Stimulated activated CD8-positive, alpha-beta memory T cell treated with anti-CD3 and anti-CD28 coated beads, Interleukin-4, amount 100 ng/mL, for 48 hours (primary cell): ENCODE measurements around the gene MAST4.

Source experiments
- DNase-seq: peaks from one replicate; pipeline ENCODE4 v3.0.0-alpha.2; 2020

The MAST4 gene

DNA sequence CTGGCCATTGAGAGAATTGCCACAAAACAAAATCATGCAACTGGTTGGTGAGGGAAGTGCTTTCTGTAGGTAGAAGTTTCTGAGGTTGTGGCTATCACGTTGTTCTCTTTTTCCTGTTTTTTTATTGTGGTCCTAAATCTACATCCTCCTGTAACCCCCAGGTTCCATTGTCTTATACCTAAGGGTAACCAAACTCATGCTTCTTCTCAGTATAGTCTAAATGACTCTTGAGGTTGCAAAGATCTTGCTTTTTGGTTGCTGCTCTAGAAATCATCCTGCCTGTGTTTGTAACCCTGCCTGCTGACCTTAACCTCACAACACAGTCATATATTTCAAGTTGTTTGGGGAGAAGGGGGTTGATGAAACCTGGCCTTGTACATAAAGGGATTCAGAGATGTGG lies 327.3 kb downstream of the MAST4 start:
- DNase-seq, result no peak

DNA sequence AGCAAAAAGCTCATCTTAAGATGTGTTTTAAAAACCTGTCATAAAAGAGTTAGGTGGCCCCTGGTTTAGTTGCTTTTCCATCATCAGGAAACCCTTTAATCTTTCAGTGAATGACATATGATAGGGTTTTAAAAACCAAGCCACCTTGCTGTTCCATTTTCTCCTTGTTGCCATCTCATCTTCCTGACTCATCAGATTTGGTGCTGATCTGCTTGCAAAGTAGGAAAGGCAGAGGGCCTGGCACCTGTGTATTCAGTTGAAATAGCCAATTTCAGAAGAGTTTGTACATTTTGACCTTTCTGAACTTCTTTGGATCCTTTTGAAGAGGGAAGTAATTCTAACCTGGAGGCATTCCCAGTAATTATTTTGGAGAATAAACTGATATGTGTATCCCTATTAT lies 327.7 kb downstream of the MAST4 start:
- DNase-seq, result no peak

DNA sequence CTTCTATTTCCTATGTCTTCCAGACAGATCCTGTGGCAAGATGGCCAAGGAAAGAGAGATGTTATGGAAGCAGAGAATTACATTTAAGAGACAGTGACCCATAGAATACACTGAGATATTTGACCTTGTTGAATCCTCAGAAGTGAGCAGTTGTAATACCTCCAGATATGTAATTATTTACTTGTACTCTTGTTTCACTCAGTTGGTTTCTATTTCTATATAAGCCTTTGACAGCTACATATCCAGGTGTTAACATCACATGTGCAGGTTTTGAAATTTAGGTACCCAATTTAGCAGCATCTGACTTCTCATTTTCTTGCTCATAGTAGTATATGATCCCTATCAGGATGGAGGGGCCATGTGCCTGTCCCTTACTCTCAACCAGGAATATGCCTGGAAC lies 330.9 kb downstream of the MAST4 start:
- no peak for DNase-seq

DNA sequence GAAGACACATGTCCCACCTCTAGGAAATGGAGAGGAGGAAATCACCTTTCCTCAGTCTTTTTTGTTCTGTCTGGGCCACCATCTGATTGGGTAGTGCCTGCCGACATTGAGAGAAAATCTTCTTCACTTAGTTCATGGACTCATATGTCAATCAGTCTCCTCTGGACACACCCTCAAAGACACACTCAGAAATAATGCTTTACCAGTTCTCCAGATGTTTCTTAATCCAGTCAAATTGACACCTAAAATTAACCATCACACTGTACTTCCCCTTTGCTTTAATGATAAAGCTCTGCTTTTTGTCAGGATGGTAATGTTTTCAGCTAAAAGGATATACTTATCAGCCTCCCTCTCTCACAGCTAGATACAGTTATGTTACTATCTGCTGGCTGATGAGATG lies 333.1 kb downstream of the MAST4 start:
- no peak for DNase-seq

DNA sequence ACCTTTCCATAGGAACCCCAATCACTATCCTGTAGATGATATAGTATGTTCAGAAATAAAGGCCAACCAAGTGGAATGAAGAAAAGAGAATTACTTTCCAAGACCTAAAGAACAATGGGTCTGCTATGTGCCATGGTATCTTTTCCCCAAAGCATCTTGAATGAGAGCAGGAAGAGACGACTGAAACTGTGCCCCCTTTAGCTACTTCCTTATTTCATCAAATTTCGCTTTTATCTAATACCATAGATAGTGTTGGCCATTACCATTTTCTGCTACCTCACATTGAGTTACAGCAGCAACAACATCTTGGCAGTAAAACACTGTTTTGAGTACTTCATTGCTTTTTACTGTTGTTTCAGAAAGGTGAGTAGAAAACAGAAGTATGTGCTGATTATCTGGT lies 333.8 kb downstream of the MAST4 start:
- no peak for DNase-seq

DNA sequence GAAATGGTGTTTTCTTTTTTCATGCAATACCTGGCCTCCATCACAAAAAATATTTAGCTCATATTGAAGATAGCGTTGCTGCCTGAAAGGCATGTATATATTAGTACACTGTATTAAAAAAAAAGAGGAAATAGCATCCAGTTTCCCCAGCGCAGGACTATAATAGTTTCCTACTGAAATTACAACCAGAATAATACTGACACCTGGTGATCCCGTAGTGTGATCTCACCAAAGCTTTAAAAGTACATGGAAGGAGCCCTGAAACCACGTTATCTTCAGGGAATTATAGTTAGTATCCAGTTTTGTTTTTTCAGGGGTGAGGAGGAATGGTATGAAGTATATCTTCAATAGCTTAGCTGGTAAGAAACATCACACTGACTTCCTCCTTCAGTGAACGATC lies 335.5 kb downstream of the MAST4 start:
- DNase-seq, result no peak

DNA sequence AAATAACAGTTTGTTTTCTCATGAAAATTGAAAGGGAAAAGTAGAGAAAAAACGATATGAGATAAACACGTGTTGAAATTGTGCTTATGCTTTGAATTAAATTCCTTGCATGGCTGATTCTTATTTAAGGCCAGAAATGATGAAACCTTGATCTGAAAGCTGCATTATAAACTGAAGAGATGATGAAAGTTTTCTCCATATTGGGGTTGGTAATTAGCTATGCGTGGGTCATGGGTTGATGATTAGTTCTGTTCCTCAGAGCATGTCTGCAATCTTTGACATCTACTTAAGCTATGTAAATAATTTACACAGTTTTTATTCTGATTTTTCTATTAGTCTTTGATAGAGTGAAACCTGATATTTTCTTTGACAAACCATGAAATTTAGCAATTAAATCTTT lies 336.3 kb downstream of the MAST4 start:
- DNase-seq, result no peak

DNA sequence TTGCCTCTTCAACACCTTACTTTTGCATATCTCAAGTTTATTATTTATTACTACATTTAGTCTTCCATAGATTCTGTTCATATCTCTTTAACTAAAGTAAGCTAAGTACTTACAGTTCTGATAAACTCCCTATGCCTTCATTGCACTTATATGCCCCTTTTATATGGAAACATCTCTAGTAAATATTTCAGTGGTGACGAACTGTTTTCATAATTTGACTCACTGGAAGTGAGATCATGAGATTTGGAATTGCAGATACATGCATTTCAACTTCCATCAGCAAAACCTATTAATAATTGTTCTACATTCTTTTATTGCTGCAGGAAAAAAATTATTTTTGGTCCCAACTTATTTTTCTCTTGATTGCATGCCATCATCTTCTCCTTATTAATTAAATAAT lies 336.9 kb downstream of the MAST4 start:
- no peak for DNase-seq

DNA sequence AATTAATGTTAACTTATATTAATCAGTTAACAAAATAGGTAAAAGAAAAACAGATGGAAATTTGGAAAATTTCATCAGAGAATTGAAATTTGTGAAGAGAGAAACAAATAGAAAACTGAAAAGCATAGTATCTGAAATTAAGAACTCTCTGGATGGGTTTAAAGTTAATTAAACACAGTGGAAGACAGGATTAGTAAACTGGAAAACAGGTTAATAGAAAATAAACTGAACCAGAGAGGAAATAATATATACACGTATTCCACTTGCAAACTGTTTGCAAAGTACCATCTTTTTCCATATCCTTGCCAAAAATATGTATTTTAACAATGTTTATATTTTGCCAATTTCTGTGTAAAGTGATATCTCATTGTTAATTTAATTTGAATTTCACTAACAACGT lies 342.9 kb downstream of the MAST4 start:
- DNase-seq, result no peak

DNA sequence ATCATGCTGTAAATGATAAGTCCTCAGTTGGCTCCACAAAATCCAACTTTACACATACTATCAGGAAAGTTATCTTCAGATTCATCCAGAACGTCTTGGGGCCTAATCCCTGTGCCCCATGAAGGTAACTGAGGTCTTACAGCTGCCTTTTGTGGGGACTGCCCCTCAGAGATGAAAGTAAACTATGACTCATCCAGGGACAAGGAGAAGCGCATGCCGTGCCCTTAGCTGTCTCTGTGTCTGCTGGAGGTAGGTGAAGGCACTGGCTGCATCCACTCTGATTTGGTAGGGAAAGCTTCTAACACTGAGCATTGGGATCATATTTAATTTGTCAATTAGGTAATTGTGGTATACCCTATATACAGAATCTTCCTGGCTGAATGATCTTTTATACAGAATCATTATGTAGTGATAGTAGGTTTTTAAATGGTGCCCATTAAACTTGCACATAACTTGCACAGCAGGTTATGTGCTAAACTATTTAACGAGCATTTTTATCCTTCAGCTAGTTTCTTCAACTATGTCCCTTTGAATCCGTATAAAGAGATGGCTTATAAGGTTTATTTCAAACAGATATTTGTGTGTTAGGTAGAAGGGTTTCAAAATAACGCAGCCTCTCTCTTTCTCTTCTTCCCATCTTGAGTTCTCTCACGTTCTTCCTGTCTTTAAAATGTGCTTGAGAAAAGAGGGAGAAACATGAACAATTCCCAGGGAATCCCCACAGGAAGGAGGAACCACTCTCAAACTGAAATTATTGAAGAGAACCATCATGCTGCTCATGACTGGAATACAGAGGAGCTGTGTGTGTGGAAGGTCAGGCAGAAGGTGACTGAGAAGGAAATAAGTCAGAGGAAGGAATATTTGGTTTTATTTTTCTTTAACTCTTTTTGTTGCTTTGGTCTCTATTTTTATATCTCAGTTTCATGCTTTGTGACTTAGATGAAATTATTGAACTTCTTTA lies 349.5 kb downstream of the MAST4 start:
- peak; percentile 37 for DNase-seq

DNA sequence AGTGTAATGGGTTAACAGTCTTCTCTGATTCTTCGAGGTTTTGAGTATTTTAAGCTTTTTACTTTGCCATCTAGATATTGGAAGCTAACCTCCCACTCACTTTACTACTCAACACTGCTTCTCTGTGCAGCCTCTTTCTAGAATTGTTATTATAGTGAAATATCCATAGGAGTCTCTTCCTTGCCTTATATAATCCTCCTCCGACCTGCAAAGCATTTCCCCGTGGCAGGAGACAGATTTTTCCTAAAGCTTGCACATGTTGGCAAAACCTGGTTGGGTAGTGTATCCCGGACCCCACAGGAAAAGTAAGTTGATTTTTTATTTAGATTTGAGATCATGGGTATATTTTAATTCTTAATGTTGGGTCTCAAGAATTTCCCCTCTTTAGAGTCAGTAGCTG lies 351.3 kb downstream of the MAST4 start:
- DNase-seq, result no peak

DNA sequence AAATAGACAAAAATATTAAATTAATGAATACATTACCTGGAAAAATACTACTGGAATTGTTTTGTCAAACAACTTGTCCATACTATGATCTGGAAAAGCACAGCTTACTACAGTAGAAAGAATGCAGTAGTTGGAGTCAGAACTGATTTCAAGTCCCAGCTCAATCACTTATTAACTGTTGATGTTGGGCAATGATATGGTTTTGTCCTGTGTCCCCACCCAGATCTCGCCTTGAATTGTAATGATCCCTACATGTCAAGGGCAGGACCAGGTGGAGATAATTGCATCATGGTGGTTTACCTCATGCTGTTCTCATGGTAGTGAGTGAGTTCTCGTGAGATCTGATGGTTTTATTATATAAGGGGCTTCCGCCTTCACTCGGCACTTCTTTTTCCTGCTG lies 352.9 kb downstream of the MAST4 start:
- DNase-seq, result no peak

DNA sequence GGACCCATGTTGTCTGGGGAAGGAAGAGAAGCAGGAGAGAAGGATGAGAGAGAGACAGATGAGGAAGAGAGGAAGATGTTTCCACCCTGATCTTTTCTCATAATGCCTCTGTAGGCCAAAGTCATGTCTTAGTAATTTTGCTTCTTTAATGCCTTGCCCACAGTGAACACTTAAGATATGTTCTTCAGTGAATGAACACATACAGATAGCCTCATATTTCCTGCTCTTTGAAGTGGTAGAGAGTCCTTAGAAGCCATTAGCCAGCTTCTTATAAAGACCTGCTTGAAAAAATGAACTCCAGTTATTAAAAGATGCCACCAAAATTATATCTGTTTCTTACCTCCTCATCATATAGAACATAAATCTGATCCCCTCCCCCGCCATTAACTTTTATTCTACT lies 356.0 kb downstream of the MAST4 start:
- DNase-seq, result no peak

DNA sequence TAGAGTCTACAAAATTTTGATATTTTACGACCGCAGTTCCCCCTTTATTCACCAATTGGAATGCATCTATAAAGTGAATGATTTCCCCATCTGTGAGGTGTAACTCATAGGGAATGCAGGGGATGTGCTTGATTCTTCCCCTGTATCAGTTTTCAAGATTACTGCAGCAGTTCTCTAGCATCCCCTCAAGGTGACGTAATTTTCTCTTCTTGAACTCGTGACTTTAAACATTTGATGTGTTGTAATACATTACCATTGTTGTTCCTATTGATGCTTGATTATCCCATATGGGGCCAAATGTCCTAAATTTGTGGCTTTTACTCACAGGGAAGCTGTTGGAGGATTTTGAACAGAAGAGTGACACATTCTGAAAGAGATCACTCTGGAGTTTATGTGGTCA lies 360.2 kb downstream of the MAST4 start:
- no peak for DNase-seq

DNA sequence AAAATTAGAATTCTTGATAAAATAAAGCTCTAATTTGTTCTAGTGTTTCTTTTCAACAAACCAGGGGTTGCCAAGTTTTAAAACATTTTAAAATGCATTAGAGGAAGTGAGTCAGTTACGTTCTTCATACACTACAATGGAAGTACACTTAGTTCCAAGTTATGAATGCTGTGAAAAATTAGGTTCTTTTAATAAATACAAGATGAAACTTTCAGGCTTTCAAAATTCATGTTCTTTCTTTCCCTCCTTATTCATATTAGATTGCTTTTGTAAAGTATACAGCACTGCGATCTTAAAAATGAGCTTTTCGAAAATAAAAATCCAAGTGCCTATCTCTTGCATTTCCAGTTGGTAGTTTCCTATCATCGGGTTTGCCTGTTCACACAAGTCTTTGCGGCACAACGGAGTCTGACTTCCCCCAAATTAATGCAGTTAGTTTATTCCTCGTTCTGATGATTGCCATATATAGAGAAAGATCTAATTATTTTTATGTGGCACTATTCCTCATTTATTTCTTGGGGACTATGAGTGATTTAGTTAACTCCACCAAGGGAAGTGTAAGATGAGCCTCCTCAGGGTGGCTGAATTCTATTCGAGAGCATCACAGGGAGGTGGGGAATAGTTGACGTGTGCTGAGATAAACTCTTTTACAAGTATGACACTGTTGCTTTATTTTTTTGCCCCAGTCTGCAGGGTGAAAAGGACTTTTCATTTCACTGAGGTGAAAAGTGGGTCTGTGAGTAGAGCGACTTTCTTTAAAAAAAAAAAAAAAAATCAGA lies 362.2 kb downstream of the MAST4 start:
- no peak for DNase-seq

DNA sequence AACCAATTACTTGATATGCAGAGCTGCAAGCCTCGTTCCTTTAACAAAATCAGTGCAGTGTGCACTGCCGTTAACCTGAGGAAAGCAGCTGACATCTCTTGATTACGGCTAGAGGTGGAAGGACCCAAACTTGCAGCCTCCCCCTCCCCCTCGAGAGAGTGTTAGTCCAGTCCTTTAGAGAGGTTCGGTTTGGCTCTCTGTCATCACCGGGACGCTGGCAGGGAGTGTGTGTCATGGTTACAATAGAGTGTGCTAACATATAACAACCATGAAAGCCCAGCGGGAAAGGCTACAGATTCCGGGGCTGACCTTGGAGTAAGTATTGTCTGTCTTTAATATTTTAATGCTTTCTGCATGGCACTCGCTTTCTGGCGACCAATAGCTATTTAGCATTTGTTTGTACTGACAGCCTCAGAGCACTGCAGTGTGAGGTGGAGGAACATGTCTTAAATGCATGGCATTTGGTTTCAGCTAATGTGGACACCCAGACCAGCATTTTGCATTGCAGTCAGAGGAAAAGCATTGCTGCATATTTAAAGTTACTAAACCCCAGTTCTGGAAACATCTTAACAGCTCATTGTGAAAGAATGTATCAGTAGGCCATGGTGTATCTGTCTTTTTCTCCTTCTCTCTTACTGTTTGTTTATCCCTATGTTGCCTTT lies 362.9 kb downstream of the MAST4 start:
- DNase-seq, result no peak

DNA sequence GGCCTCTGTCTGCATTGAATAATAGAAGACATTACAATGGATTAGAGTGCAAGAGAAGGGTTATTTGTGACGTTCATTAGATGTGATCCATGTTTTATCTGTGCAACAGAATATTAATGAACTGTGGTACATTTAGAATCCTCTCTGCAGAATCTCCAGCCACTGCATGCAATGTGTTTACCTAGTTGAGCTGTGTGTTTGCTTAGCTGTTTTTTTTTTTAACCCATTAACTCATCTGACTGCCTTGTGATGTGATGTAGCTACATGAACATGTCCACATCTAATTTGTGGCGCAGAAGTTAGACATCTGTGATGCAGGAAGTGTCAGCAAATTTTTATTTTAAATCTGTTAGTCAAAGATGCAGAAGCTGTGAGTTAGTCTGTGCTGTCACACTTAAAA lies 363.5 kb downstream of the MAST4 start:
- DNase-seq, result no peak

DNA sequence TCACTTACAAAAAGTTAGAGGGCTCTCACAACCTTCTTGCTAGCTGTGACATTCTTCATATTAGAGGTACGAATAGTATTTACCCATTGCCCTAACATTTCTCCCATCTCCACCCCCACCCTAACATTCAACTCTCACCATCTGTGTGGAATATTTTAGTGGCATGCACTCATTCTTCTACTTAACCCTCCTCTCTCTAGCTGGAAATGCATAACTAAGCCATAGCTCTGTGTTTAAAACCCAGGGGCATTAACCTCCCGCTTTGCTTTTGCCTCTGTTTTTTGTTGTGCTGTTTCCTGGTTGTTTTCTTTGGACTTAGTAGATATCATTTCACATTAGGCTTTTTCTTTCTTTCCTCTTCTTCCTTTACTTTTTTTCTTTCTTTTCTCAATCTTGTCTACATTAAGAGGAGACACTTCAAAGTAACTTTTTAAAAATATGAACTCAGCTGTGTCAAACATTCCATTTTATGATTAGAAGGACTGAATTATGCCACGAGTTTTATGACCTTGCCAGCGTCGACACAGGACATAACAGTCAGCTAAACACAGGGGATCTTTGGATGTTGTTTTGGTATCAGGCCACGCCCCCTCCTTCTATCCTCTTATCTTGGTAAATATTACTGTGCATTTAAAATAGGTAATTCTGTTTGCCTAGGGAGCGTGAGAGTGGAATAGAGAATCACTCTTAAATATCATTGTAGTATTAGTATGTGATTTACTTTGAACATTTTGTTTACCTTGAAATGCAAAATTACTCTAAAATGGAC lies 364.4 kb downstream of the MAST4 start:
- DNase-seq, result no peak

DNA sequence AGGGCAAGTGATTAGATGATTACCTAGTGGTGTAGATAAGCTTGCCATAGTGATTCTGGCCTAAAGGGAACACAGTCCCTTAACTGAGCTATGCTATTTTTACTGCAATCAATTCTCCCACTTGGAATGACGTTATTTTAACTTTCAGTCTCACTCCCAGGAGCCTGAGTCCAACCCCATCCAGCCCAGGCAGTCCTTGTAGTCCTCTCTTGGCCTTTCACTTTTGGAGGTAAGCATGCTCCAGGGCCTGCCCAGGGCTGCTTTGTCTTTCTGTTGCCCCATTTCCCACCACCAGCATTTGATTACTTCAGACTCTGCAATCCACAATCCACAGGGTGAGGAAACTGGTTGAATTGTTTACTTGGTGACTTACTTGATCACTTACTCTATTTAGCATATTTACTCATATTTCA lies 367.4 kb downstream of the MAST4 start:
- DNase-seq, result no peak

DNA sequence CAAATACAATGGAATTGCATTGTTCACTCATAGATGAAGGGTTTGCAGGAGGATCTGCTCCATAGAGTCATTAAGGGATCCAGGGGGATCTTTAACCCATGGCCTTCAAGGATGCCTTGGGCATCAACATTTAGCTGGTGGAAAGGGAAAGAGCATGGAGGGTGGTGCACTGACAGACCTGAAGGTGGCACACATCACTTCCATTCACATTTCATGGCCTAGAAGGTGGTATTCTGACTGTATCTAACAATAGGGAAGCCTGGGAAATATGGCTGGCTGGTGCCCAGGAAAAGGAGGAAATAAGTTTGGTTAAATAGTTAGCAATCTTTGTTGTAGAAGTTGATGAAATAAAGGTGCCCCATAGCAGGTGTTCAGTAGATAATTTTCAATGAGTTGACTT lies 370.2 kb downstream of the MAST4 start:
- no peak for DNase-seq

DNA sequence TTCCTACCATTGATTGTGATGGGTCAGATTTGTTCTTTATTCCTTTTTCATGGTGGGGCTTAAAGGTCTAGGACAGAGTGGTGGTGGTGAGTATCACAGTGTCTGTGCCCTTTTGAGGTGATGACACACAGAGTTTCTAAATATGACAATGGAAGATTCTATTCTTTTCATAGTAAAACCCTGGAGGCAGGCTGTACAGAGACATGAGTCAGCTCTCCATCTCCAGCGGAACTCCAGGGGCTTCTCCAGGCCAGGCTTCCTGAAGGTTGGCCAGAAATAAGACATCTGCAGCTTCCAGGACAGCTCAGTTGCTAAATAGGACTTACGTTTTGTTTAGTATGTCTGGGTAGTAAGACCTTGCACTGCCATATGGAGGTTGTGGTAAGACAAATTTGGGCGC lies 370.9 kb downstream of the MAST4 start:
- no peak for DNase-seq

DNA sequence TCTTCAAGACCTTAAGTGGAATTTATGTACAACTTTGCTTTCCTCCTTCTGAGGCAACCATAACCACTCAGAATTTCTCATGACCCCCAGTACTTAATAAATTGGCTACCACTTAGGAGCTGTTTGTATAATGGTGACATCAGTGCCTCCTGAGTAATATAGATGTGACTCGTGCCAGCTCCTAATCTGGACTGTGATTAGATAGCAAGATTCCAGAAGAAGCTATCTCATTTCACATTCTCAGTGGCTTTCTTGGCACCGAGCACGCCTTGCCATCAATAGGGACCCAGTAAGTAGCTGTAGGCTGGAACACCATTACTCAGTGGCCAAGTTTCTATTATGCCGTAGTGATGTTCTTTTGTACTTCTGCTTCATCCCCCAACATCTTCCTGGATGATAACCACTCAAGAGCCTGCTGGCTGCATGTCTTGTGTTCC lies 371.7 kb downstream of the MAST4 start:
- DNase-seq, result no peak

DNA sequence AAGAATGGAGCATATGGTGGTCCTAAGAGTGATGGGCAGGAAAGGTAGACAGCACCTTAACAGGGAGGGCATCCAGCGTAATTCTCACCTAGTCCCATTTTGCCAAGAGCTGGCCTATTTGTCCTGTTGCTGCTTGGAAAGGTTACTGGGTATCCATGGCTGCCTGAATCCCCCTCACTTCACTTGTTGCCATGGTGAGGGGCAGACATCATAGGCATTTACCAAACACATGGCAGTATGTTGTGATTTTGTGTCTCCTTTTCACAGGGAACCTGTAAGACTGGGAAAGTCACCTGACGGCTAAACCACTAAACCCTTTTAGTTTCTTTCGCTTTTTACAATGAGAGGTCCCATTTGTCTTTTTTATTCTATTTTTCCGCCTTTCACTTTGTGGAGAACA lies 373.3 kb downstream of the MAST4 start:
- DNase-seq, result no peak
